Measurements from ENCODE around the gene KRIT1. TPM values are rescaled to one million over a fixed set of nuclear protein-coding genes. Genes with fewer than 3 reads are reported as not detected.

The KRIT1 gene
- total and polyA plus RNA-seq, 2 donors (not counting 3 experiments of a cell fraction or from before 2014, with no cell fraction given) = 22.8 to 43.7 TPM

DNA sequence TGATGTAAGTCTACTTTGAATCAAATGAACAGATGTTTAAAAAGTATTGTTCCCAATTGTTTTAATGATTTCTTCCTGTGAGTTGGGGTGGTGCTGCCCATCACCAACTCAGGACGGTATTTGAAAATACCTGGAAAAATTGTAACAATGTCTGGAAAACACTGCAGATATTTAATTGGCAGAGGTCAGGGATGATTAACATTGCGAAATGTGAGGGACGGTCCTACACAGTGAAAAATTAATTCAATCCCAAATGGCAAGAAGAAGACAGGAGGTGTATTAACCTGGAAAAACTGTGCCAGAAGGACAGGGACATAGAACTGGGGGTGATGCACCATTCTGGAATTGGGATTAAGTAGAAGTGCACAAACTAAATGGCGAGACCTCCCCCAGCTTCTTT lies 29.6 kb upstream of the KRIT1 start:
- Histone ChIP-seq H3K4me1 (ENCODE audit: control insufficient read depth, extremely low read depth, insufficient read depth, low read length) (no peaks in the 10 kb centered on the region), H3K9me3 (replicated peaks; ENCODE audit: control insufficient read depth, insufficient read depth, low read length) (no peaks in the 10 kb centered on the region), H3K9ac (replicated peaks; ENCODE audit: extremely low read depth, insufficient read depth, low read length) (no peak overlapping the region), H3K36me3 (ENCODE audit: control insufficient read depth in 2 of 2, extremely low read depth in 1 of 2, insufficient read depth in 2 of 2, low read length in 2 of 2) (no peaks in the 10 kb centered on the region), H3K27me3 (ENCODE audit: control insufficient read depth in 2 of 2, insufficient read depth in 2 of 2, low read length in 2 of 2) (no peaks in the 10 kb centered on the region), H3K9me1 (replicated peaks; ENCODE audit: control insufficient read depth, extremely low read depth, insufficient read depth, low read length) (no peaks in the 10 kb centered on the region), H4K20me1 (replicated peaks; ENCODE audit: control insufficient read depth, extremely low read depth, insufficient read depth, low read length) (peaks cover 3% of the 10 kb centered on the region), H3K79me2 (ENCODE audit: control insufficient read depth, insufficient read depth, low read length) (peaks cover 33% of the 10 kb centered on the region), H3K4me2 (ENCODE audit: insufficient read depth, low read length) (no peak overlapping the region), H2AFZ (ENCODE audit: low read depth, low read length) (no peak overlapping the region), H3K4me3 (replicated peaks in 1 of 3; ENCODE audit: insufficient read depth in 1 of 3, low read depth in 1 of 3, low read length in 3 of 3) (no peak overlapping the region), H3K27ac (ENCODE audit: insufficient read depth, low read depth, low read length) (no peak overlapping the region)
- FAIRE-seq (no peak), DNase-seq (ENCODE audit: low read depth, low spot score) (no peak)
- BruUV-seq (replicated peaks) = no TSS peak
- ChIA-PET POLR2A (no interaction called here), CTCF (interaction anchor here (1.4 kb wide), 1 partner anchor 11 kb away, joined by 3 read pairs; no protein-coding TSS in a partner anchor)
- intact Hi-C loops (cut with micrococcal nuclease) (no loop called here), dilution Hi-C loops (cut with MboI; ENCODE audit: extremely low pct_ligation_motif_present, low sequenced_read_pairs) (no loop called here)
- no peak for TF ChIP-seq FOS (IDR thresholded peaks at IDR 0.05; ENCODE audit: borderline replicate concordance, insufficient read depth, low read length)
- no peak for TF ChIP-seq MYC (IDR thresholded peaks at IDR 0.05; ENCODE audit: low read depth, low read length)
- TF ChIP-seq, protein P1, sequence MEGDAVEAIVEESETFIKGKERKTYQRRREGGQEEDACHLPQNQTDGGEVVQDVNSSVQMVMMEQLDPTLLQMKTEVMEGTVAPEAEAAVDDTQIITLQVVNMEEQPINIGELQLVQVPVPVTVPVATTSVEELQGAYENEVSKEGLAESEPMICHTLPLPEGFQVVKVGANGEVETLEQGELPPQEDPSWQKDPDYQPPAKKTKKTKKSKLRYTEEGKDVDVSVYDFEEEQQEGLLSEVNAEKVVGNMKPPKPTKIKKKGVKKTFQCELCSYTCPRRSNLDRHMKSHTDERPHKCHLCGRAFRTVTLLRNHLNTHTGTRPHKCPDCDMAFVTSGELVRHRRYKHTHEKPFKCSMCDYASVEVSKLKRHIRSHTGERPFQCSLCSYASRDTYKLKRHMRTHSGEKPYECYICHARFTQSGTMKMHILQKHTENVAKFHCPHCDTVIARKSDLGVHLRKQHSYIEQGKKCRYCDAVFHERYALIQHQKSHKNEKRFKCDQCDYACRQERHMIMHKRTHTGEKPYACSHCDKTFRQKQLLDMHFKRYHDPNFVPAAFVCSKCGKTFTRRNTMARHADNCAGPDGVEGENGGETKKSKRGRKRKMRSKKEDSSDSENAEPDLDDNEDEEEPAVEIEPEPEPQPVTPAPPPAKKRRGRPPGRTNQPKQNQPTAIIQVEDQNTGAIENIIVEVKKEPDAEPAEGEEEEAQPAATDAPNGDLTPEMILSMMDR (IDR thresholded peaks at IDR 0.05; ENCODE audit: extremely low read depth in 1 of 2, insufficient read depth in 1 of 2, low read depth in 1 of 2, low read length in 2 of 2) = no peak
- no peak for TF ChIP-seq JUN (IDR thresholded peaks at IDR 0.05; ENCODE audit: borderline replicate concordance, insufficient read depth, insufficient read length, low read depth)
- TF ChIP-seq POLR2A (IDR thresholded peaks at IDR 0.05; ENCODE audit: low read depth, low read length) = no peak
- no peak for TF ChIP-seq EZH2 (IDR thresholded peaks at IDR 0.05; ENCODE audit: borderline replicate concordance, low read depth, low read length, severe bottlenecking)
- TF ChIP-seq POLR2AphosphoS5 (IDR thresholded peaks at IDR 0.05; ENCODE audit: insufficient read depth, low read depth, low read length) = no peak
- TF ChIP-seq GATA2 (IDR thresholded peaks at IDR 0.05; ENCODE audit: insufficient read depth, insufficient read length, low read depth, low read length) = no peak
- TF ChIP-seq, protein P2, sequence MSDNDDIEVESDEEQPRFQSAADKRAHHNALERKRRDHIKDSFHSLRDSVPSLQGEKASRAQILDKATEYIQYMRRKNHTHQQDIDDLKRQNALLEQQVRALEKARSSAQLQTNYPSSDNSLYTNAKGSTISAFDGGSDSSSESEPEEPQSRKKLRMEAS (IDR thresholded peaks at IDR 0.05; ENCODE audit: insufficient read depth, insufficient read length) = no peak
